SK-N-SH (cell line): ENCODE measurements around the gene PDE2A. TPM values are rescaled to one million over a fixed set of nuclear protein-coding genes. Genes with fewer than 3 reads are reported as not detected.

ENCODE experiments used
- CTCF ChIA-PET: fragments of 300-600, 350-600 bp; formaldehyde crosslinking; extraction: SDS; loops from one replicate; lab custom pipeline; 2021; lab: Yijun Ruan, JAX
- POLR2A ChIA-PET: fragments of 350-600 bp; sonication (Branson Sonifier 250); formaldehyde crosslinking; extraction: SDS; loops from one replicate; lab custom pipeline; 2020; ENCODE audit warnings: antibody characterized with exemption, inconsistent platforms; lab: Yijun Ruan, JAX
- DNase-seq: peaks from one replicate; pipeline ENCODE4 v3.0.0; 2012
- H2AFZ ChIP-seq: fragments of 200-600 bp; sonication (generic); 2 replicates; pipeline ENCODE4 v1.8.1; 2016; ENCODE audit warnings: antibody characterized with exemption, mild to moderate bottlenecking, low read depth
- H3F3A ChIP-seq: fragments of 200-600 bp; sonication (generic); replicated peaks from 2 replicates; pipeline ENCODE3; 2016; ENCODE audit warnings: antibody characterized with exemption, mild to moderate bottlenecking; ENCODE audit not compliant: insufficient read depth
- H3K27ac ChIP-seq, 2 experiments: fragments of 200-500 bp in 1 of 2; fragments of 200-600 bp in 1 of 2; sonication (Bioruptor generic) in 1 of 2; sonication (generic), shearing (Covaris generic) in 1 of 2; 2 replicates each; pipeline versions ENCODE4 v1.5.1 to v1.6.1; 2014 to 2016; ENCODE audit warnings: low read depth in 2 of 2, inconsistent platforms in 1 of 2, low read length in 1 of 2, mild to moderate bottlenecking in 1 of 2, mixed read lengths in 1 of 2
- H3K27me3 ChIP-seq: fragments of 200-600 bp; sonication (generic), shearing (Covaris generic); 2 replicates; pipeline ENCODE4 v1.6.1; 2016; ENCODE audit warnings: mixed run types; ENCODE audit not compliant: insufficient read depth
- H3K36me3 ChIP-seq, 2 experiments: fragments of 200-500 bp in 1 of 2; fragments of 200-600 bp in 1 of 2; sonication (Bioruptor generic) in 1 of 2; sonication (generic) in 1 of 2; replicated peaks in 1 of 2; 2 replicates each; pipeline versions ENCODE3 to v1.5.1; 2014 to 2016; ENCODE audit warnings: low read length in 1 of 2, mild to moderate bottlenecking in 1 of 2; ENCODE audit not compliant: insufficient read depth in 2 of 2, control insufficient read depth in 1 of 2
- H3K4me1 ChIP-seq, 2 experiments: fragments of 200-500 bp in 1 of 2; fragments of 200-600 bp in 1 of 2; sonication (Bioruptor generic) in 1 of 2; sonication (generic), shearing (Covaris generic) in 1 of 2; 2 replicates each; pipeline versions ENCODE4 v1.5.1 to v1.6.1; 2014 to 2016; ENCODE audit warnings: low read depth in 1 of 2, low read length in 1 of 2, mixed run types in 1 of 2; ENCODE audit not compliant: insufficient read depth in 2 of 2, control insufficient read depth in 1 of 2
- H3K4me2 ChIP-seq: fragments of 200-600 bp; sonication (generic), shearing (Covaris generic); 2 replicates; pipeline ENCODE4 v1.6.1; 2017; ENCODE audit warnings: mixed run types
- H3K4me3 ChIP-seq, 2 experiments: fragments of 200-500 bp in 1 of 2; fragments of 200-600 bp in 1 of 2; sonication (Bioruptor generic) in 1 of 2; sonication (generic), shearing (Covaris generic) in 1 of 2; 2 replicates each; pipeline versions ENCODE4 v1.5.1 to v1.8.1; 2014 to 2016; ENCODE audit warnings: low read depth in 2 of 2, inconsistent platforms in 1 of 2, low read length in 1 of 2, mild to moderate bottlenecking in 1 of 2, mixed read lengths in 1 of 2, moderate library complexity in 1 of 2
- H3K79me2 ChIP-seq: fragments of 200-600 bp; sonication (generic); 2 replicates; pipeline ENCODE4 v1.8.1; 2017; ENCODE audit warnings: mild to moderate bottlenecking; ENCODE audit not compliant: insufficient read depth
- H3K9ac ChIP-seq: fragments of 200-600 bp; sonication (generic); 2 replicates; pipeline ENCODE4 v1.6.1; 2017; ENCODE audit warnings: mixed run types
- H3K9me2 ChIP-seq: fragments of 200-600 bp; sonication (generic); 2 replicates; pipeline ENCODE4 v1.6.1; 2017; ENCODE audit warnings: mixed run types
- H3K9me3 ChIP-seq: fragments of 200-600 bp; sonication (generic); 2 replicates; pipeline ENCODE4 v1.6.1; 2017; ENCODE audit warnings: mixed run types, mild to moderate bottlenecking, moderate library complexity
- H4K20me1 ChIP-seq: fragments of 200-600 bp; sonication (generic); 2 replicates; pipeline ENCODE4 v1.6.1; 2017; ENCODE audit warnings: mild to moderate bottlenecking, mixed run types; ENCODE audit not compliant: insufficient read depth
- CHD2 ChIP-seq: fragments of 150-350 bp; IDR thresholded peaks from 2 replicates; pipeline ENCODE4 v1.6.1; 2018; ENCODE audit warnings: low read length; ENCODE audit not compliant: partially characterized antibody
- FOXJ3 ChIP-seq: sonication (generic); formaldehyde crosslinking; IDR thresholded peaks from 2 replicates; pipeline ENCODE4 v1.5.1; 2020; ENCODE audit warnings: mild to moderate bottlenecking, missing genetic modification reagents
- GABPA ChIP-seq: IDR thresholded peaks from 2 replicates; pipeline ENCODE4 v1.4.0; 2012; ENCODE audit warnings: low read depth, mild to moderate bottlenecking
- IRF3 ChIP-seq: fragments of 150-350 bp; IDR thresholded peaks from 2 replicates; pipeline ENCODE4 v1.6.1; 2016; ENCODE audit warnings: mild to moderate bottlenecking, low read depth, low read length
- JUND ChIP-seq: IDR thresholded peaks from 2 replicates; pipeline ENCODE4 v1.4.0; 2012
- MAX ChIP-seq: IDR thresholded peaks from 2 replicates; pipeline ENCODE4 v1.4.0; 2012; ENCODE audit warnings: low read depth
- MXI1 ChIP-seq: IDR thresholded peaks from 2 replicates; pipeline ENCODE4 v1.6.1; 2012; ENCODE audit warnings: mild to moderate bottlenecking, low read depth, low read length, improper control_type of control experiment
- POLR2AphosphoS5 ChIP-seq: IDR thresholded peaks from 2 replicates; pipeline ENCODE4 v1.6.1; 2012; ENCODE audit warnings: low read depth, low read length
- RAD21 ChIP-seq: IDR thresholded peaks from 2 replicates; pipeline ENCODE4 v1.6.1; 2012; ENCODE audit warnings: mild to moderate bottlenecking, low read length
- RFX5 ChIP-seq: IDR thresholded peaks from 2 replicates; pipeline ENCODE4 v1.6.1; 2012; ENCODE audit warnings: mild to moderate bottlenecking, improper control_type of control experiment, low read length
- RXRA ChIP-seq: IDR thresholded peaks from 2 replicates; pipeline ENCODE4 v1.4.0; 2012; ENCODE audit warnings: low read depth, mild to moderate bottlenecking, borderline replicate concordance
- SIN3A ChIP-seq: IDR thresholded peaks from 2 replicates; pipeline ENCODE4 v1.6.1; 2012; ENCODE audit warnings: low read depth, mild to moderate bottlenecking, low read length, moderate library complexity, borderline replicate concordance
- TAF1 ChIP-seq: IDR thresholded peaks from 2 replicates; pipeline ENCODE4 v1.6.1; 2012; ENCODE audit warnings: low read depth, mild to moderate bottlenecking, low read length, moderate library complexity, borderline replicate concordance
- TCF12 ChIP-seq: IDR thresholded peaks from 2 replicates; pipeline ENCODE4 v1.4.0; 2012
- USF1 ChIP-seq: IDR thresholded peaks from 2 replicates; pipeline ENCODE4 v1.4.0; 2012; ENCODE audit warnings: low read depth, borderline replicate concordance
- USF2 ChIP-seq: fragments of 150-350 bp; IDR thresholded peaks from 2 replicates; pipeline ENCODE4 v1.6.1; 2017; ENCODE audit warnings: antibody characterized with exemption, low read length, low read depth, borderline replicate concordance
- WGBS: methylation state at CpG from one replicate; pipeline ENCODE4 v1.1.6; 2017; ENCODE audit warnings: low lambda C conversion rate; 5-methylcytosine and 5-hydroxymethylcytosine counted together
- polyA plus RNA-seq, 3 experiments: library from polyadenylated mRNA; depleted of rRNA; stranded (reverse); fragments of >200 nt; gene quantifications; 2 replicates each; pipeline ENCODE4 v1.2.3, GENCODE V29; 2012

PDE2A gene
- polyA plus RNA-seq, 1 of the 3 experiments (the other 2 are of a cell fraction), result 0.43 TPM

GRCh38 chr11:72551571-72551970 is 122.7 kb downstream of the PDE2A start:
- no peak for TF ChIP-seq IRF3
- no peak for TF ChIP-seq POLR2AphosphoS5
- no peak for TF ChIP-seq CHD2
- no peak for TF ChIP-seq TAF1
- TF ChIP-seq, all 33 proteins: peak for 0
- Histone ChIP-seq H3K9me3 (no peaks in the 10 kb centered on the region), H3K9me2 (no peaks in the 10 kb centered on the region), H3K36me3 (no peaks in the 10 kb centered on the region), H3K9ac (no peak overlapping the region), H3K27ac (no peak overlapping the region), H3K4me3 (no peak overlapping the region), H3K79me2 (no peaks in the 10 kb centered on the region), H3K4me1 (peaks cover 0 to 13% of the 10 kb centered on the region in 2 experiments; a peak in 1 of 4 replicates), H4K20me1 (no peaks in the 10 kb centered on the region), H3K27me3 (peaks cover 15% of the 10 kb centered on the region), H3K4me2 (no peak overlapping the region), H2AFZ (no peak overlapping the region), H3F3A (no peaks in the 10 kb centered on the region)
- no peak for DNase-seq
- ChIA-PET CTCF (interaction anchor here (1.5 to 5.2 kb wide), 2 partner anchors 20 to 80 kb away, joined by 4 to 24 read pairs; no protein-coding TSS in a partner anchor), POLR2A (no interaction called here)
- WGBS, result 79% methylated on average over 5 of the region's 5 CpGs

GRCh38 chr11:72548463-72548862 is 125.8 kb downstream of the PDE2A start:
- ChIA-PET CTCF (interaction anchor here (0.7 to 5.2 kb wide), 2 partner anchors 77 to 101 kb away, joined by 3 to 24 read pairs; no protein-coding TSS in a partner anchor), POLR2A (no interaction called here)
- Histone ChIP-seq H3K9ac (no peak overlapping the region), H3K27ac (no peak overlapping the region), H3K79me2 (no peaks in the 10 kb centered on the region), H3K4me1 (peaks cover 0 to 23% of the 10 kb centered on the region in 2 experiments; a peak in 2 of 4 replicates), H4K20me1 (no peaks in the 10 kb centered on the region), H3K9me2 (no peaks in the 10 kb centered on the region), H3K9me3 (no peaks in the 10 kb centered on the region), H3F3A (no peaks in the 10 kb centered on the region), H3K36me3 (no peaks in the 10 kb centered on the region), H3K4me3 (no peak overlapping the region), H3K27me3 (peaks cover 8% of the 10 kb centered on the region; the same call in 1 of the 2 replicates), H3K4me2 (no peak overlapping the region), H2AFZ (no peak overlapping the region)
- DNase-seq, result no peak
- 69% methylated on average over 4 of the region's 6 CpGs for WGBS
- no peak for TF ChIP-seq MAX
- no peak for TF ChIP-seq RAD21
- no peak for TF ChIP-seq TAF1
- TF ChIP-seq POLR2AphosphoS5, result no peak
- no peak for TF ChIP-seq MXI1
- TF ChIP-seq SIN3A, result no peak

- no peaks in the 10 kb centered on the region for H3K36me3 ChIP-seq
- no peaks in the 10 kb centered on the region for H3F3A ChIP-seq
- no peak overlapping the region for H3K4me2 ChIP-seq
- H3K9ac ChIP-seq, result no peak overlapping the region
- DNase-seq, result no peak
- no peak overlapping the region for H3K4me3 ChIP-seq
- no peaks in the 10 kb centered on the region for H3K79me2 ChIP-seq
- POLR2A ChIA-PET, result no interaction called here
- no peaks in the 10 kb centered on the region for H4K20me1 ChIP-seq
- peaks cover 14% of the 10 kb centered on the region; the same call in 1 of the 2 replicates for H3K27me3 ChIP-seq
- peaks cover 0 to 19% of the 10 kb centered on the region in 2 experiments; a peak in 2 of 4 replicates for H3K4me1 ChIP-seq
- no peaks in the 10 kb centered on the region for H3K9me2 ChIP-seq
- CTCF ChIA-PET, result interaction anchor here (0.6 to 2.5 kb wide), 5 partner anchors 12 to 80 kb away, joined by 3 to 11 read pairs (median 3); no protein-coding TSS in a partner anchor
- no peak overlapping the region for H3K27ac ChIP-seq
- H3K9me3 ChIP-seq, result no peaks in the 10 kb centered on the region
- 48% methylated on average over 9 of the region's 9 CpGs for WGBS
- no peak overlapping the region for H2AFZ ChIP-seq
- no peak for TF ChIP-seq FOXJ3 (CRISPR knock-in tag)
- no peak for TF ChIP-seq CHD2
- no peak for TF ChIP-seq JUND
- TF ChIP-seq TCF12, result no peak
- no peak for TF ChIP-seq USF2
- TF ChIP-seq RXRA, result no peak
- no peak for TF ChIP-seq IRF3
- no peak for TF ChIP-seq RFX5
- TF ChIP-seq GABPA, result no peak
- TF ChIP-seq USF1, result no peak
Measured at GRCh38 chr11:72546866-72547265, 127.4 kb downstream of the PDE2A start.
